ENCODE measurements around the gene PRICKLE3.

The PRICKLE3 gene

DNA sequence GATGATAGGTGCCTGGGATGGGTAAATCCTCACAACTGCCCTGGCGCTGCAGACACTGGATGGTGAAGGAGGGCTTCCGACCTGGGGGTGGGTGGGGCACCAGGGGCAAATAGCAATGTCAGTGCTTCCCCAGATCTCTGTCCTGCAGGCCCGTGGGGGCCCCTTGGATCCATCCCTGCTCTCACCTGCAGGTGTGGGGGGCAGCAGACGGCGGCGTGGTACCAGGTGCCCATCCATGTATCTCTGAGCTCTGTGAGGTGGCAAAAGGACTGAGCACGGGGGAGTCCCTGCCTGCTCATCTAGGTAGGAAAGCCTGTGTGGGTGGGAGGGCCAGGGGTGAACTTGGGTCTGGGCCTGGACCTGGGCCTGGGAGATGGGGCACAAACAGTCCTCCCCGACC lies 20.4 kb upstream of the PRICKLE3 start:
- no peak for DNase-seq

DNA sequence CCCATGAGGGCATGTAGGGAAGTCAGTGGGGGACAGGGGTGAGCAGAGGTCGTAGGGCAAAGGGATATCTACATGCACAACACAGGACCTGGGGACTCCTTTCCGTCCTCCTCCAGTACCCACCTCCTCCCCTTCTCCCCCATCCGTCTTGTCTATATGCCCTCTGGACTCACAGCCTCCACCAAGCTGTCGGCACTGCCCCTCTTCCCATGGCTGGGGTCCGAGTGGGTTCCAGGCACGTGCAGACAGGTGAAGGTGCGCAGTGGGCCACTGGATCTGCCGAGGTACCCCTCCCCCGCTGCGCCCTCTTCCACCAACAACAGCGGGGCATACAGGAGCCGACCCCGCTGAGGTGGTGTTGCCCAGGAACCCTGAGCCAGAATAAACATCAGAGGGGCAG lies 19.3 kb upstream of the PRICKLE3 start:
- no peak for DNase-seq

GRCh38 chrX:49204709-49205108 lies 18.5 kb upstream of the PRICKLE3 start:
- no peak for DNase-seq

DNA sequence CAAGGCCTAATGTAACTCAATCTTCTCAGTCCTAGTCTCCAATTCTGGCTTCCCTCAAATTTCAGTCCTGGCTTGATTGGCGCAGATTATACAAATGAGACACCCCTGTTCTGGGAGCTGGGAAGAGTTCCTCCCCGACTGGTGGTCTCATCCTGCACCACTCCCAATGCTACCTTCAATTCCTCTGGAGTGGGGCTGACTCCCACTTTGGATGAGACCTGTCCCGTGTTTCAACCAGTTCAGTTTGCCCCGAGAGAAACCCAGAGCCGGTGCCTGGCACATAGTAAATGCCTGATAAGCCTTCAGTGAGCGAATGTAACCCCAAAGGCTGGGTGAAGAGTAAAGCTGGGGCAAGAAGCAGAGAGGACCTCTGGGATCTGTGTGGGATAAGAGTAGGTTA lies 17.8 kb upstream of the PRICKLE3 start:
- no peak for DNase-seq

GRCh38 chrX:49203536-49203935 lies 17.4 kb upstream of the PRICKLE3 start:
- no peak for DNase-seq

GRCh38 chrX:49202022-49202421 lies 15.8 kb upstream of the PRICKLE3 start:
- DNase-seq = no peak

DNA sequence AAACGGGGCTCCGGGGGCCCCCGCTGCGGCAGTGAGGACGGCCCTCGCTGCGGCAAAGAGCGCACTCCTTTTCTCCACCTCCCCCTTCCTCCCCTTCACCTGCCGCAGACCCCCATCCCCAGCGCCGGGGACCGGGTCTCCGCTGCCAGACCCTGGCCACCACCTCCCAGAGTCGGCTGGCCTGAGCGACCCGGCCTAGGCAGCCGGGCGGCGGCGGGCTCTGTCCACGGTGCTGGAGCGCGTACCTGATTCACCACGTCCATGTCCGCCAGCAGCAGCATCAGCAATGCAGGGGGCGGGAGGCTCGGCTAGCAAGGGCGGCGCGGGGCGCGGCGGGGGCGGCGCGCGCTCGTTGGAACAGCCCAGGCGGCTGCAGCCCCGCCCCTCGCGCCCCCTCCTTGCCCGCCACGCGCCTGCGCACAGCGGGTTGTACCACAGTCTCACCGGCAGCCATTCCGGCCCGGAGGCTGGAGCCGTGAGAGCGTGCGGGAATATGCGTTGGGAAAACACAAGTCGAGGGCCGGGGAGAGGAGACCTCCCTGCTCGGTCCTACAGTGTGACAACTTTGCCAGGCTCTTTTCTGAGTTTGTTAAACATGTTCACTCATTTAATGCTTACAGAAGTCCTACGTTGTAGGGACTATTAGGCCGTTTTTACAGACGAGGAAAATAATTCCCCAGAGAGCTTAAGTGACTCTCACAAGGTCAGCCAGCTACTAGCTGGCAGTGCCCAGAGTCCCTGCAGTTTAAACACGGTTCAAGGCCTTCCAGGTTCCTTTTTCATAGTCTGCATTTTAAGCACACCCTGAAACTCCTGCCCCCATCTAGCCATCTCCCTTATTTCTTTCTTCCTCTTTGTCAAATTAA lies 14.0 kb upstream of the PRICKLE3 start, which contains the start of gene SYP:
Gene SYP, minus strand, starts transcription at position 288 of the 866 bp plus-strand sequence. Its CDS starts 7 bp downstream, at position 281.
- DNase-seq = peak; percentile 81

DNA sequence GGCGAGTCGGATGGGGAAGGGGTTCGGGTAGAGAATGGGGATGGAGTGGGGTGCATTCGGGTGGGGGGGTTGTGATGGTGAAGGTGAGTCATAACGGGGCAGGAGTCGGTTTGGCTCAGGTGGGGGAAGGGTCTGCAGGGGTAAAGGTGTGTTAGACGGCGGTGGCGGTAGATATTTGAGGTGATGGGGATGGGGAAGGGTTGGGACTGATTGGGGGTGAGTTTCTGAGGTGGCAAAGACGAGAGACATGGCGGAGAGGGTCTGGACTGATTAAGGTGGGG lies 13.1 kb upstream of the PRICKLE3 start:
- DNase-seq = no peak

- DNase-seq = no peak
Observed at GRCh38 chrX:49198540-49199314, 12.6 kb upstream of the PRICKLE3 start.

- DNase-seq = no peak
Observed at GRCh38 chrX:49197543-49198087, 11.4 kb upstream of the PRICKLE3 start.

DNA sequence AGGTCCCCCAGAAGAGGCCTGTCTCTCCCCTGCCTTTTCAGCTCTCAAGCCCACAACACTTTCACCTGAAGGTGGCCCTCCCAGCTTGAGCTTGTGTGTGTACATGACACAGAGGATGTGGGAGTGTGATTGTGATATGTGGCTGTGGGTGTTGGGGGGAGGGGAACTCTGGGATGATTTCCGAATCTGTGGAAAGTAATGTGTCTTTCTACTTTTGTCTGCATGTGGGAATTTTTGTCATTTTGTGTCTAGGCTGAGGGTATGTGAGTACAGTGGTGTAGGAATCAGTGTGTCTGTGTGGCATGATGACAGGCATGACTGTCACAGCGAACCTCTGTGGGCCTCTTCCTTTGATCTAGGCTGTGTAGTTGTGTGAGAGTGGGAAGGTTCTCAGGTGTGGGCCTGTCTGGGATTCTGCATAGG lies 7.4 kb upstream of the PRICKLE3 start:
- no peak for DNase-seq

- no peak for DNase-seq
Observed at GRCh38 chrX:49192722-49193328, 6.7 kb upstream of the PRICKLE3 start.

GRCh38 chrX:49191574-49192011 lies 5.4 kb upstream of the PRICKLE3 start:
- no peak for DNase-seq

GRCh38 chrX:49190821-49191573 lies 4.8 kb upstream of the PRICKLE3 start:
- DNase-seq = peak; percentile 73

DNA sequence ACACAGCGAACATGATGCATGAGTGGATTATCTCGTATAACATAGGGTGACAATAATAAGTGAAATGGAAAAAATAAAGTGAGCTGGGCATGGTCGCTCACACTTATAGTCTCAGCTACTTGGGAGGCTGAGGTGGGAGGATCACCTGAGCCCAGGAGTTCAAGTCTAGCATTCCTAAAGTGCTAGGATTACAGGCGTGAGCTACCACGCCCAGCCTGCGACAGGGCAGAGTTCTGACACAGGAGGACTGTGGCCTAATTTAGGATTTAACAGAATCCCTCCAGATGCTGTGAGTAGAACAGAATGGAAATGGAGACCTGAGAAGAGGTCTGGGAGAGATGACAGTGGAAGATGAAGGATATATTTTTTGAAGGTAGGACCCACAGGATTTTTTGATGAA lies 3.4 kb upstream of the PRICKLE3 start:
- DNase-seq = no peak

DNA sequence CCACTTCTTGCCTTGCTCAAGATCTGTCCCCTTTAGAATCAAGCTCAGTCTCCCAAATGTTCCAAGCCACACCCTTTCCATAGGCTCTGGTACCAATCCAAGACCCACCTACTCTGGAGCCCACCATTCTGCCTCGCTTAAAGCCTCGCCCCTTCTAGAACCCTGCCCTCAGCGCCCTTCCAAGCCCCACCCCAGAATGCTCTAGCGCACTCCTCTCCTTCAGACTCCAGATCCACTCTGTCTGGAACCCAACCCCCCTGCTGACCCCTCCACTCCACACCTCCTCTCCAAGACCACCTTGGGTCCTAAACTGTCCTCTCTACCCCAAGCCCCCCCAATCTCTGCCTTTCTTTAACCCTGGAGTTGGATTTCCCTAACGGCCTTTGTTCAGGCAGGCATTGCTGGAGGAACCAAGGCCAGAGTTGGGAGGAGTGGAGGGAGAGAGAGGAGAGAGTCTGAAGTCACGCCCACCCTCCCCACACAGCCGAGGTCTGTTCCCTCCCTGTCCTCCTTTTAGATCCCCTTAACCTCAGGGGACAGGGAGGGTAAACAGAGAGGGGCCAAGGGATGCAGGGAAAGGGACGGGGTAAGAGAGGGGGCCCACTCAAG lies 2.4 kb upstream of the PRICKLE3 start:
- no peak for DNase-seq

DNA sequence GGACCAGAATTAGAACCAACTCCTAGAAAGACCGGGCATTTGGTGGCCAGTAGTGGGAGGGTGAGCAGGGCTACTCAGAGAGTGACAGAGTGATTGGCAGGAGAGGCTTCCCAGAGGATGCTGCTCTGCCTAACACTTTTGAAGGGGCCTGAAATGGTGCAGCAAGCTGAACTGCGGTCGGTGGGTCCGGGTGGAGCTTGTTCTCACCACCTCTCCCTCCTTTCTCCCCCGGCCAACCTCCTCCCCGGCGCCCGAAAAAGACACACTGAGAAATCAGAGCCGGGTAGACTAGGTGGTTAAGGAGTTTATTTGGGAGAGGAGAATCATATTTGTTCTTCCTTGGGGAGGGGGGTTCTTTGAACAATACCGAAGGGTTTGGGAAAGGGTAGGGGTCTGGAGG lies 1.4 kb upstream of the PRICKLE3 start:
- DNase-seq = no peak

GRCh38 chrX:49187028-49187394 lies 838 bp upstream of the PRICKLE3 start:
- DNase-seq = no peak

GRCh38 chrX:49184294-49185281 lies 1.6 kb downstream of the PRICKLE3 start:
- peak; percentile 14 for DNase-seq

DNA sequence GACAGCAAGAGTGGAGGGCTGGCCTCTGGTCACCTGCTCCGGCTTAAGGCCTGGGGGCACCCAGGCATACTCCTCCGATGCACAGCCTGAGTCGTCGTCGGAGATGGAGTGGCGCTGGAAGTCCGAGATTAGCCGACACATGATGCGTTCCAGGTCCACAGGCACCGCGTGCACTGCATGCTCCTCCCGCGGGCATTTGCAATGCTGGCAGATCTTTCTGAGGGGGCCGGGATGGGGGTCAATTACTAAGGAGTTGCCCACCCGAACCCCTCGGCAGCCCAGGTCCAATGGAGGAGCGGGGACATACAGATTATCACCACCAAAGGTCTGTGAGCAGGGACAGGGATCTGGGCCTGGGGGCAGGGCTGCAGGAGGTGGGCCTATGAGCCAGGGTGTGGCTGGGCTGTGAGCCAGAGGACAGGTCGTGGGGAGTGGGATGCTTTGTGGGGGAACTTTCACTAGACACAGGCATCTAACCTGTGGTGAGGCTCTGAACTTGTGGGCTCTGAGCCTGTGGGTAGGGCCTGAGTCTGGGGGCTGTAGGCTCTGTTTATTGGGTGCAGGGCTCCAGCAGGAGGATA lies 2.4 kb downstream of the PRICKLE3 start:
- no peak for DNase-seq

GRCh38 chrX:49179358-49179757 lies 6.8 kb downstream of the PRICKLE3 start:
- no peak for DNase-seq

Measured in effector CD8-positive, alpha-beta T cell (primary cell).